CD4-positive, alpha-beta T cell (primary cell): Measurements from ENCODE around the gene SPATA4. TPM values are rescaled to one million over a fixed set of nuclear protein-coding genes. Genes with fewer than 3 reads are reported as not detected.

Experiments
- ATAC-seq: fragments of 200-7000 bp; cut with Tn5 transposase; one replicate; pipeline ENCODE4 v1.10.0; 2022; ENCODE audit warnings: mild to moderate bottlenecking; ENCODE audit not compliant: poor library complexity
- CTCF ChIA-PET: fragments of 350-600 bp; sonication (Branson Sonifier 250); formaldehyde crosslinking; loops from one replicate; lab custom pipeline; 2021; ENCODE audit warnings: antibody characterized with exemption, inconsistent platforms; lab: Charles Lee
- POLR2A ChIA-PET: fragments of 350-600 bp; sonication (Branson Sonifier 250); formaldehyde crosslinking; loops from one replicate; lab custom pipeline; 2021; ENCODE audit warnings: antibody characterized with exemption, inconsistent platforms; lab: Charles Lee
- DNase-seq, 14 experiments: peaks; one replicate each; pipeline ENCODE4 v3.0.0-alpha.2; 2013 to 2020; ENCODE audit warnings: mixed read lengths in 2 of 14
- H3K27ac ChIP-seq, 2 donors: one replicate each; pipeline versions ENCODE4 v1.5.1 to v1.7.0; 2013; ENCODE audit warnings: low read length in 2 of 2, low read depth in 1 of 2, mild to moderate bottlenecking in 1 of 2
- H3K27me3 ChIP-seq, 2 experiments: 1 replicate in 1 of 2; 2 replicates in 1 of 2; pipeline versions ENCODE4 v1.6.1 to v1.7.0; 2013; ENCODE audit warnings: low read length in 2 of 2, control low read depth in 1 of 2, mild to moderate bottlenecking in 1 of 2, moderate library complexity in 1 of 2; ENCODE audit not compliant: insufficient read depth in 2 of 2, control insufficient read depth in 1 of 2
- H3K36me3 ChIP-seq: one replicate; pipeline ENCODE4 v1.6.1; 2013; ENCODE audit warnings: low read length, control low read depth; ENCODE audit not compliant: insufficient read depth
- H3K4me1 ChIP-seq: one replicate; pipeline ENCODE4 v1.6.1; 2013; ENCODE audit warnings: low read length, control low read depth; ENCODE audit not compliant: insufficient read depth
- H3K4me3 ChIP-seq: one replicate; pipeline ENCODE4 v1.5.1; 2013; ENCODE audit warnings: mild to moderate bottlenecking, low read length, moderate library complexity
- H3K9me3 ChIP-seq, 2 experiments: 1 replicate in 1 of 2; 2 replicates in 1 of 2; pipeline versions ENCODE4 v1.6.1 to v1.7.0; 2013; ENCODE audit warnings: low read length in 2 of 2, mild to moderate bottlenecking in 2 of 2, control low read depth in 1 of 2, moderate library complexity in 1 of 2; ENCODE audit not compliant: control insufficient read depth in 1 of 2, insufficient read depth in 1 of 2
- H3K27ac Mint-ChIP-seq: one replicate; pipeline ENCODE4 v1.8.0; 2020; ENCODE audit warnings: mixed read lengths
- H3K27me3 Mint-ChIP-seq: one replicate; pipeline ENCODE4 v1.8.0; 2021; ENCODE audit warnings: mixed read lengths
- H3K36me3 Mint-ChIP-seq: one replicate; pipeline ENCODE4 v1.8.0; 2021; ENCODE audit warnings: low read depth, mixed read lengths
- H3K4me1 Mint-ChIP-seq: one replicate; pipeline ENCODE4 v1.8.0; 2021; ENCODE audit warnings: low read depth, mixed read lengths
- H3K4me3 Mint-ChIP-seq: one replicate; pipeline ENCODE4 v1.8.0; 2020; ENCODE audit warnings: mild to moderate bottlenecking, mixed read lengths
- H3K9me3 Mint-ChIP-seq: one replicate; pipeline ENCODE4 v1.8.0; 2020; ENCODE audit warnings: mixed read lengths
- intact Hi-C, 2 experiments: fragments of 100-400 bp; cut with DNase I in 1 of 2; cut with micrococcal nuclease in 1 of 2; formaldehyde crosslinking; loops; one replicate each; pipeline versions ENCODE4 v1.15.1 to v1.9.0; 2023 to 2025; cut with DNase I, micrococcal nuclease
- total RNA-seq, 174 experiments: library from RNA in 2 of 174; stranded (reverse) in 2 of 174; gene quantifications; one replicate each; pipeline ENCODE4 v1.2.3 and lab custom pipeline; 2021 to 2026
- TF ChIP-seq, protein P1 (sequence below): fragments of 200-600 bp; IDR thresholded peaks from one replicate; pipeline ENCODE4 v1.8.0; 2022; ENCODE audit warnings: antibody characterized with exemption, mild to moderate bottlenecking

SPATA4 gene
- total RNA-seq, 2 experiments from 2014 or later, result not detected

- Histone ChIP-seq H3K27me3 (no peaks in the 10 kb centered on the region), H3K9me3 (no peaks in the 10 kb centered on the region), H3K36me3 (no peaks in the 10 kb centered on the region), H3K4me1 (no peaks in the 10 kb centered on the region), H3K4me3 (no peak overlapping the region), H3K27ac (no peak overlapping the region)
- no peaks in the 10 kb centered on the region for H3K4me1 Mint-ChIP-seq
- POLR2A ChIA-PET, result no interaction called here
- TF ChIP-seq, protein P1, sequence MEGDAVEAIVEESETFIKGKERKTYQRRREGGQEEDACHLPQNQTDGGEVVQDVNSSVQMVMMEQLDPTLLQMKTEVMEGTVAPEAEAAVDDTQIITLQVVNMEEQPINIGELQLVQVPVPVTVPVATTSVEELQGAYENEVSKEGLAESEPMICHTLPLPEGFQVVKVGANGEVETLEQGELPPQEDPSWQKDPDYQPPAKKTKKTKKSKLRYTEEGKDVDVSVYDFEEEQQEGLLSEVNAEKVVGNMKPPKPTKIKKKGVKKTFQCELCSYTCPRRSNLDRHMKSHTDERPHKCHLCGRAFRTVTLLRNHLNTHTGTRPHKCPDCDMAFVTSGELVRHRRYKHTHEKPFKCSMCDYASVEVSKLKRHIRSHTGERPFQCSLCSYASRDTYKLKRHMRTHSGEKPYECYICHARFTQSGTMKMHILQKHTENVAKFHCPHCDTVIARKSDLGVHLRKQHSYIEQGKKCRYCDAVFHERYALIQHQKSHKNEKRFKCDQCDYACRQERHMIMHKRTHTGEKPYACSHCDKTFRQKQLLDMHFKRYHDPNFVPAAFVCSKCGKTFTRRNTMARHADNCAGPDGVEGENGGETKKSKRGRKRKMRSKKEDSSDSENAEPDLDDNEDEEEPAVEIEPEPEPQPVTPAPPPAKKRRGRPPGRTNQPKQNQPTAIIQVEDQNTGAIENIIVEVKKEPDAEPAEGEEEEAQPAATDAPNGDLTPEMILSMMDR, result no peak
- DNase-seq (no peak), ATAC-seq (no peak)
- H3K4me3 Mint-ChIP-seq, result no peak overlapping the region
- H3K36me3 Mint-ChIP-seq, result no peaks in the 10 kb centered on the region
- H3K27ac Mint-ChIP-seq, result no peak overlapping the region
- intact Hi-C loops, result no loop called here
- no peaks in the 10 kb centered on the region for H3K9me3 Mint-ChIP-seq
- peaks cover 29% of the 10 kb centered on the region for H3K27me3 Mint-ChIP-seq
- CTCF ChIA-PET, result no interaction called here
Observed at GRCh38 chr4:176230836-176231235, 35.5 kb upstream of the SPATA4 start.

DNA sequence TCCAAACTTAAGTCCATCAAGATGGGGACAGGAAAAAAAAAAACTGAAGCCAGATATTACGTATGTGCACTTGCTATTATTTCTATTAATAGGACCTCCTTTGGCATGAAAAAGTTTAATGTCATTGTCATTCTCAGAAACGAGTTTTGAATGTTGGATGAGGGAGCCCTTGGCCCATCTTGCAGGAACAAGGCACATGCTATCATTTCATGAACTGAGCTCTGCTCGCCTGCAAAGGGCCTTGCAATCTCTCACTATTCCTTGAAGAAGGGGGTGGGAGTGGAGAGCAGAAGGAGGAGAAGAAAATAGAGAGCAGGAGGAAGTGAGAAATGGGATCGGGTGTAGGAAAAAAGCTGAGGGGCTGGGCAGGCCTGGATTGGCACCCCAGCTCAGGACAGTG, 34.3 kb upstream of the SPATA4 start:
- Histone ChIP-seq H3K27me3 (no peaks in the 10 kb centered on the region), H3K27ac (no peak overlapping the region), H3K36me3 (no peaks in the 10 kb centered on the region), H3K4me1 (no peaks in the 10 kb centered on the region), H3K4me3 (no peak overlapping the region), H3K9me3 (no peaks in the 10 kb centered on the region)
- intact Hi-C loops, result no loop called here
- no peak overlapping the region for H3K27ac Mint-ChIP-seq
- TF ChIP-seq, protein P1, result no peak
- no peaks in the 10 kb centered on the region for H3K36me3 Mint-ChIP-seq
- ChIA-PET POLR2A (no interaction called here), CTCF (interaction anchor here (1.2 kb wide), 1 partner anchor 12 kb away, joined by 4 read pairs; no protein-coding TSS in a partner anchor)
- no peak overlapping the region for H3K4me3 Mint-ChIP-seq
- no peaks in the 10 kb centered on the region for H3K4me1 Mint-ChIP-seq
- peaks cover 26% of the 10 kb centered on the region for H3K27me3 Mint-ChIP-seq
- no peak for DNase-seq
- no peaks in the 10 kb centered on the region for H3K9me3 Mint-ChIP-seq
- ATAC-seq, result no peak

DNA sequence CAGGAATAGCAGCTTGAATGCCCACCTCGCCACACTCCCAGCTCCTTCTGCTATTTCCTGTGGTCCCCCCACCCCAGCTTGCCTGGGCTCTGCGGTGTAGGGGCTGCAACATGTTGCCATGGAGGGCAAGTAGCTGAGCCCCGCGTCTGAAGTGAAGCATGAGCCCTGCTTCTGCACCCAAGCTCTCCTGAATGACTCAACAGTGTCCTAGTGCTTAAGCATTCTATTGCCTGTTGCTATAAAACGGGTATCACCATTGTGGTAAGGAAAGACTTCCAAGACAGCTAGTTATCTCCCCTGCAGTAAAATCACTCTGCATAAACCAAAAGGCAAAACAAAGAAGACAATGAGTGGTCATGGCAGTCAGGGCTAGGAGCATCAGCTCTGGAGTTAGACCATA, 31.4 kb upstream of the SPATA4 start:
- ATAC-seq, result no peak
- Mint-ChIP-seq H3K27ac (no peak overlapping the region), H3K9me3 (no peaks in the 10 kb centered on the region), H3K27me3 (peaks cover 16% of the 10 kb centered on the region), H3K4me3 (no peak overlapping the region), H3K4me1 (no peaks in the 10 kb centered on the region), H3K36me3 (no peaks in the 10 kb centered on the region)
- Histone ChIP-seq H3K4me3 (no peak overlapping the region), H3K36me3 (no peaks in the 10 kb centered on the region), H3K27ac (no peak overlapping the region), H3K4me1 (no peaks in the 10 kb centered on the region), H3K9me3 (no peaks in the 10 kb centered on the region), H3K27me3 (no peaks in the 10 kb centered on the region)
- TF ChIP-seq, protein P1, result no peak
- DNase-seq, result no peak
- POLR2A ChIA-PET, result no interaction called here
- intact Hi-C loops, result no loop called here
- CTCF ChIA-PET, result no interaction called here
